ENCODE results near the gene OR4N5.
"Not testable (repeated sequence)": the region's sequence is repeated elsewhere in the genome, so short reads cannot be mapped to it uniquely, and the experiment has no call there.

GRCh38 chr14:20169852-20170251, 31.2 kb downstream of the OR4N5 start:
- TF ChIP-seq POLR2A, CTCF (IDR thresholded peaks at IDR 0.05): not testable (repeated sequence)
